HepG2 (cell line): ENCODE data around the gene SLC2A8. TPM values are rescaled to one million over a fixed set of nuclear protein-coding genes. Genes with fewer than 3 reads are reported as not detected.

Experiments
- ARHGAP35 ChIP-seq: sonication (generic); formaldehyde crosslinking; IDR thresholded peaks from 2 replicates; pipeline ENCODE4 v1.9.0; 2022; ENCODE audit warnings: mild to moderate bottlenecking, inconsistent platforms, moderate library complexity, missing genetic modification reagents, borderline replicate concordance
- BCLAF1 ChIP-seq: fragments of 450-650 bp; IDR thresholded peaks from 2 replicates; pipeline ENCODE4 v1.6.1; 2017; ENCODE audit warnings: mild to moderate bottlenecking
- BRF2 ChIP-seq: sonication (generic); formaldehyde crosslinking; IDR thresholded peaks from 2 replicates; pipeline ENCODE4 v1.8.1; 2022; ENCODE audit warnings: mild to moderate bottlenecking, missing genetic modification reagents
- DNMT3B ChIP-seq: conservative IDR thresholded peaks from 2 replicates; pipeline ENCODE4 v1.6.1; 2016; ENCODE audit warnings: missing biosample characterization, control low read depth
- FOXK2 ChIP-seq: fragments of 450-650 bp; IDR thresholded peaks from 2 replicates; pipeline ENCODE4 v1.6.1; 2016
- GPN1 ChIP-seq: sonication (generic); formaldehyde crosslinking; IDR thresholded peaks from 2 replicates; pipeline ENCODE4 v1.5.1; 2020; ENCODE audit warnings: missing genetic modification reagents, borderline replicate concordance
- HHEX ChIP-seq: IDR thresholded peaks from 2 replicates; pipeline ENCODE4 v1.6.1; 2016; ENCODE audit warnings: control low read depth
- HNF4A ChIP-seq: sonication (generic); formaldehyde crosslinking; IDR thresholded peaks from 2 replicates; pipeline ENCODE4 v1.4.0; 2020; ENCODE audit warnings: missing genetic modification reagents
- KLF9 ChIP-seq: IDR thresholded peaks from 2 replicates; pipeline ENCODE4 v1.6.1; 2016; ENCODE audit warnings: low read depth
- MIER3 ChIP-seq: IDR thresholded peaks from 2 replicates; pipeline ENCODE4 v1.6.1; 2016; ENCODE audit warnings: missing compliant biosample characterization, borderline replicate concordance
- SRSF1 ChIP-seq: fragments of 200-400 bp; formaldehyde crosslinking; optimal IDR thresholded peaks from 2 replicates; pipeline ENCODE3; 2017; ENCODE audit warnings: mild to moderate bottlenecking, low read depth, low read length, moderate library complexity
- TCF7L2 ChIP-seq: IDR thresholded peaks from 2 replicates; pipeline ENCODE4 v1.6.1; 2011; ENCODE audit warnings: mild to moderate bottlenecking, low read depth, low read length, moderate library complexity
- ZFP37 ChIP-seq: sonication (generic); formaldehyde crosslinking; IDR thresholded peaks from 2 replicates; pipeline ENCODE4 v1.4.0; 2020; ENCODE audit warnings: missing genetic modification reagents, borderline replicate concordance
- ZKSCAN8 ChIP-seq: IDR thresholded peaks from 2 replicates; pipeline ENCODE4 v1.6.1; 2016; ENCODE audit warnings: borderline replicate concordance, missing genetic modification reagents, missing compliant biosample characterization
- ZNF296 ChIP-seq: sonication (generic); formaldehyde crosslinking; conservative IDR thresholded peaks from 2 replicates; pipeline ENCODE4 v1.5.0; 2020; ENCODE audit warnings: mild to moderate bottlenecking, missing genetic modification reagents
- ZNF747 ChIP-seq: sonication (generic); formaldehyde crosslinking; IDR thresholded peaks from 2 replicates; pipeline ENCODE4 v1.8.1; 2023; ENCODE audit warnings: missing genetic modification reagents, mild to moderate bottlenecking, borderline replicate concordance
- polyA plus RNA-seq, 8 experiments: library from polyadenylated mRNA; depleted of rRNA in 3 of 8; stranded (reverse) in 7 of 8; unstranded in 1 of 8; fragments of >200 nt; fragmentation: Illumina TruSeq in 4 of 8; extraction: Trizol in 4 of 8; gene quantifications; 2 replicates each; pipeline versions ENCODE4 v1.2.1 to v1.2.3, GENCODE V29; 2011 to 2016; ENCODE audit warnings: low read depth in 4 of 8, missing spikeins in 1 of 8, mixed read lengths in 1 of 8; ENCODE audit not compliant: insufficient read depth in 1 of 8
- total RNA-seq, 5 experiments: library from RNA; depleted of rRNA; stranded (reverse); fragments of >200 nt; fragmentation: Illumina TruSeq; extraction: Trizol; gene quantifications; 2 replicates each; pipeline ENCODE4 v1.2.3, GENCODE V29; 2016; ENCODE audit warnings: low read depth in 1 of 5
- TF ChIP-seq, protein P1 (sequence below): sonication (generic); formaldehyde crosslinking; IDR thresholded peaks from one replicate; pipeline ENCODE4 v1.5.1; 2020; ENCODE audit warnings: mild to moderate bottlenecking, missing genetic modification reagents; ENCODE audit errors: not compliant biosample characterization

Gene SLC2A8
- total and polyA plus RNA-seq, 2 of the 13 experiments (the other 11 are each of a cell fraction or from before 2014, with no cell fraction given): 22.6 to 48.6 TPM

DNA sequence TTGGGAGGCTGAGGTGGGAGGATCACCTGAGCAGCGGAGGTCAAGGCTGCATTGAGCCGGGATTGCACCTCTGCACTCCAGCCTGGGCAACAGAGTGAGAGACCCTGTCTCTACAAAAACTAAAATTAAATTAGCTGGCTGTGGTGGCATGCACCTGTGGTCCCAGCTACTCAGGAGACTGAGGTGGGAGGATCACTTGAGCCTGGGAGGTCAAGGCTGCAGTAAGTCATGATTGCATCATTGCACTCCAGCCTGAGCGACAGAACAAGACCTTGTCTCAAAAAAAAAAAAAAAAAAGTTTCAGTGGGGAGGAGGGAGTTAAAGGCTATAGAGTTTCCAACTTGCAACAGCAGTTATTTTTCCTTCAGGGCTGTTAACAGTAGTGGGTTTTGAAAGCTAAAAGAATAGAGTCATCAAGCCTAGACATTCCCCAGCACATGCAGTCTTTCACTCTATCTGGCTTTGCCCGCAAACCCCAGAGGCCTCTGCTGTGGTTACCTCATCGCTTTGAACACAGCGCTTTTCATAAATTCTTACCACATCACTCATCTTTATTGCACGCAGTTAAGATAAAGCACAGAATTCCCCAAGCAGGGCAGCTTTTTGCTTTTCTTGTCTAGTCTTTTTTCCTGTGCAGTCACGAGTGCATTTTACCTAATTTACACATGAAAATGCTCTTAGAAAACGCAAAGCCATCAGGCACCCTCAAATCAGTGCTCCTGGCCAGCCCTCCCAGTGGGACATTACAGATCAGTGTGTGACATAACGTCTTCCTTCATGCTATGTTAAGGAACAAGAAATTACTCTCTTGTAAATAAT is 8.7 kb upstream of the SLC2A8 start (continued):
- TF ChIP-seq, protein P1, sequence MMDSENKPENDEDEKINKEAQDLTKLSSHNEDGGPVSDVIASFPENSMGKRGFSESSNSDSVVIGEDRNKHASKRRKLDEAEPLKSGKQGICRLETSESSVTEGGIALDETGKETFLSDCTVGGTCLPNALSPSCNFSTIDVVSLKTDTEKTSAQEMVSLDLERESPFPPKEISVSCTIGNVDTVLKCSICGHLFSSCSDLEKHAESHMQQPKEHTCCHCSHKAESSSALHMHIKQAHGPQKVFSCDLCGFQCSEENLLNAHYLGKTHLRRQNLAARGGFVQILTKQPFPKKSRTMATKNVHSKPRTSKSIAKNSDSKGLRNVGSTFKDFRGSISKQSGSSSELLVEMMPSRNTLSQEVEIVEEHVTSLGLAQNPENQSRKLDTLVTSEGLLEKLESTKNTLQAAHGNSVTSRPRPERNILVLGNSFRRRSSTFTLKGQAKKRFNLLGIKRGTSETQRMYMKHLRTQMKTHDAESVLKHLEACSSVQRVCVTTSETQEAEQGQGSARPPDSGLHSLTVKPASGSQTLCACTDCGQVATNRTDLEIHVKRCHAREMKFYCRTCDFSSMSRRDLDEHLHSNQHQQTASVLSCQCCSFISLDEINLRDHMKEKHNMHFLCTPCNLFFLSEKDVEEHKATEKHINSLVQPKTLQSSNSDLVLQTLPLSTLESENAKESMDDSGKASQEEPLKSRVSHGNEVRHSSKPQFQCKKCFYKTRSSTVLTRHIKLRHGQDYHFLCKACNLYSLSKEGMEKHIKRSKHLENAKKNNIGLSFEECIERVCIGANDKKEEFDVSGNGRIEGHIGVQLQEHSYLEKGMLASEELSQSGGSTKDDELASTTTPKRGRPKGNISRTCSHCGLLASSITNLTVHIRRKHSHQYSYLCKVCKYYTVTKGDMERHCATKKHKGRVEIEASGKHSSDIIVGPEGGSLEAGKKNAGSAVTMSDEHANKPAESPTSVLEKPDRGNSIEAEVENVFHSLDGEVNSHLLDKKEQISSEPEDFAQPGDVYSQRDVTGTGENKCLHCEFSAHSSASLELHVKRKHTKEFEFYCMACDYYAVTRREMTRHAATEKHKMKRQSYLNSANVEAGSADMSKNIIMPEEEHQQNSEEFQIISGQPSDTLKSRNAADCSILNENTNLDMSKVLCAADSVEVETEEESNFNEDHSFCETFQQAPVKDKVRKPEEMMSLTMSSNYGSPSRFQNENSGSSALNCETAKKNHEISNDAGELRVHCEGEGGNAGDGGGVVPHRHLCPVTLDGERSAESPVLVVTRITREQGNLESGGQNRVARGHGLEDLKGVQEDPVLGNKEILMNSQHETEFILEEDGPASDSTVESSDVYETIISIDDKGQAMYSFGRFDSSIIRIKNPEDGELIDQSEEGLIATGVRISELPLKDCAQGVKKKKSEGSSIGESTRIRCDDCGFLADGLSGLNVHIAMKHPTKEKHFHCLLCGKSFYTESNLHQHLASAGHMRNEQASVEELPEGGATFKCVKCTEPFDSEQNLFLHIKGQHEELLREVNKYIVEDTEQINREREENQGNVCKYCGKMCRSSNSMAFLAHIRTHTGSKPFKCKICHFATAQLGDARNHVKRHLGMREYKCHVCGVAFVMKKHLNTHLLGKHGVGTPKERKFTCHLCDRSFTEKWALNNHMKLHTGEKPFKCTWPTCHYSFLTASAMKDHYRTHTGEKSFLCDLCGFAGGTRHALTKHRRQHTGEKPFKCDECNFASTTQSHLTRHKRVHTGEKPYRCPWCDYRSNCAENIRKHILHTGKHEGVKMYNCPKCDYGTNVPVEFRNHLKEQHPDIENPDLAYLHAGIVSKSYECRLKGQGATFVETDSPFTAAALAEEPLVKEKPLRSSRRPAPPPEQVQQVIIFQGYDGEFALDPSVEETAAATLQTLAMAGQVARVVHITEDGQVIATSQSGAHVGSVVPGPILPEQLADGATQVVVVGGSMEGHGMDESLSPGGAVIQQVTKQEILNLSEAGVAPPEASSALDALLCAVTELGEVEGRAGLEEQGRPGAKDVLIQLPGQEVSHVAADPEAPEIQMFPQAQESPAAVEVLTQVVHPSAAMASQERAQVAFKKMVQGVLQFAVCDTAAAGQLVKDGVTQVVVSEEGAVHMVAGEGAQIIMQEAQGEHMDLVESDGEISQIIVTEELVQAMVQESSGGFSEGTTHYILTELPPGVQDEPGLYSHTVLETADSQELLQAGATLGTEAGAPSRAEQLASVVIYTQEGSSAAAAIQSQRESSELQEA (CRISPR knock-in tag): no peak
- TF ChIP-seq KLF9 (no peak), DNMT3B (0 out of 2 replicates have a peak, but pooled peaks have one; percentile 68), HHEX (CRISPR knock-in tag) (no peak; the same call in 1 of the 2 replicates), MIER3 (CRISPR knock-in tag) (no peak), HNF4A (CRISPR knock-in tag) (no peak; the same call in 1 of the 2 replicates), BCLAF1 (no peak), SRSF1 (no peak), TCF7L2 (peak; percentile 70; the same call in 1 of the 2 replicates), GPN1 (no peak), ZNF296 (CRISPR knock-in tag) (no peak), ZNF747 (CRISPR knock-in tag) (no peak), FOXK2 (no peak), ZFP37 (CRISPR knock-in tag) (no peak), ZKSCAN8 (CRISPR knock-in tag) (no peak), ARHGAP35 (CRISPR knock-in tag) (no peak), BRF2 (no peak)
